Naive thymus-derived CD8-positive, alpha-beta T cell (primary cell): ENCODE data around the gene GPR87. TPM values are rescaled to one million over a fixed set of nuclear protein-coding genes. Genes with fewer than 3 reads are reported as not detected.

ENCODE experiments used
- ATAC-seq, 2 donors: fragments of 150-1000 bp; cut with Tn5 transposase in 1 of 2; sonication (Bioruptor Pico), chemical (Tn5 transposase) in 1 of 2; 1 replicate in 1 of 2; 2 replicates in 1 of 2; pipeline ENCODE4 v1.10.0; 2021; ENCODE audit warnings: mild to moderate bottlenecking in 2 of 2, moderate library complexity in 2 of 2
- POLR2A ChIA-PET: fragments of 350-600 bp; sonication (Branson Sonifier 250); formaldehyde crosslinking; loops from one replicate; lab custom pipeline; 2021; ENCODE audit warnings: antibody characterized with exemption; lab: Charles Lee
- DNase-seq, 10 donors: peaks; one replicate each; pipeline versions ENCODE4 v3.0.0 to v3.0.0-alpha.2; 2020 to 2022
- H3K27ac Mint-ChIP-seq, 10 donors: one replicate each; pipeline ENCODE4 v1.8.0; 2020 to 2022; ENCODE audit warnings: mild to moderate bottlenecking in 10 of 10, mixed read lengths in 10 of 10, moderate library complexity in 4 of 10, inconsistent platforms in 1 of 10
- H3K27me3 Mint-ChIP-seq, 5 donors: one replicate each; pipeline ENCODE4 v1.8.0; 2021 to 2022; ENCODE audit warnings: mixed read lengths in 5 of 5
- H3K36me3 Mint-ChIP-seq, 3 donors: one replicate each; pipeline ENCODE4 v1.8.0; 2020 to 2022; ENCODE audit warnings: mixed read lengths in 3 of 3, mild to moderate bottlenecking in 2 of 3, inconsistent platforms in 1 of 3
- H3K4me1 Mint-ChIP-seq, 4 donors: one replicate each; pipeline ENCODE4 v1.8.0; 2021 to 2022; ENCODE audit warnings: mixed read lengths in 4 of 4
- H3K4me3 Mint-ChIP-seq, 10 donors: one replicate each; pipeline ENCODE4 v1.8.0; 2020 to 2022; ENCODE audit warnings: mild to moderate bottlenecking in 10 of 10, mixed read lengths in 10 of 10, moderate library complexity in 6 of 10, inconsistent platforms in 1 of 10
- H3K9me3 Mint-ChIP-seq, 9 donors: one replicate each; pipeline ENCODE4 v1.8.0; 2020 to 2022; ENCODE audit warnings: mixed read lengths in 9 of 9, mild to moderate bottlenecking in 3 of 9, inconsistent platforms in 1 of 9, moderate library complexity in 1 of 9
- polyA plus RNA-seq, 3 donors: library from polyadenylated mRNA; unstranded; fragments of 300-500 nt; fragmentation: Illumina TruSeq; gene quantifications; one replicate each; pipeline ENCODE4 v1.2.3, GENCODE V29; 2021
- total RNA-seq, 8 experiments: library from RNA in 2 of 8; stranded (reverse) in 2 of 8; gene quantifications; one replicate each; pipeline ENCODE4 v1.2.3 and lab custom pipeline; 2021 to 2026

The GPR87 gene
- total and polyA plus RNA-seq, 5 experiments from 2014 or later: not detected

DNA sequence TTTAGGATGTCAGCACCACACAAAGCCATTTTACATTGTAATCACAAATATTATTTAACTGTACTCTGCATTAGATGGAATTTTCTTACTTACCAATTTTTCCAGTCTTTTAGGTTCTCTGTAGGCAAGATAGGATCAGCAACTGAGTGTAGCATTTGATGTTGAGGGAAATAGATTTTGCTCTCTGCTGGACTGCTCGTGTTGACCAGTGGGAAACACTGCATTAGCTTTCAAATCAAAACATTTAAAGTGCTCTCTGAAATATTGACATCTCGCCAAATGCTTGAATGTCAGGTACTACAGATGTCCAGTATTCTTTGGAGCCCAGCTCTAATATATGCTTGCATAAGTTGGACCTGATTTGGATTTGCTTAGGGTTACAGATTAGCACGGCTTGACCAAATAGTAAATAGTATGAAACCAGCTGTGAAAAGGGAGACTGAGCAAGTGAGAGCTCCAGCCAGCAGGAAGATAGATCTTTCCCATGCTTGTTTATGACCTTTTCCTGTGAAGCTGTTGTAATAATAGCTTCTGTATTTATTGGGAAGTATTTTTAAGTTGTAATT is 67.8 kb downstream of the GPR87 start:
- H3K27me3 Mint-ChIP-seq: no peaks in the 10 kb centered on the region
- H3K27ac Mint-ChIP-seq: no peak overlapping the region
- POLR2A ChIA-PET: no interaction called here
- no peak for ATAC-seq
- H3K4me1 Mint-ChIP-seq: no peaks in the 10 kb centered on the region
- no peaks in the 10 kb centered on the region for H3K36me3 Mint-ChIP-seq
- H3K4me3 Mint-ChIP-seq: no peak overlapping the region
- H3K9me3 Mint-ChIP-seq: peaks cover 0 to 6% (median 0%) of the 10 kb centered on the region in 9 donors
- no peak for DNase-seq

Other genes with a start within 250 kb of the GPR87 start
- under 1 TPM; 0.29 to 0.66 TPM for gene MED12L, start 231.2 kb downstream of the GPR87 start, total RNA-seq
- gene MED12L, start 231.2 kb downstream of the GPR87 start, polyA plus RNA-seq: not detected
- 10 to 100 TPM; 35.5 to 39.3 TPM for gene GPR171, start 113.6 kb downstream of the GPR87 start, total RNA-seq
- 100 to 1,000 TPM in 2 of 3 donors, 10 to 100 TPM in 1; 69.3 to 123 (median 108) TPM for gene GPR171, start 113.6 kb downstream of the GPR87 start, polyA plus RNA-seq
- under 1 TPM in 1 of 2 experiments, not detected in 1; 0.21 TPM for gene P2RY14, start 38.3 kb downstream of the GPR87 start, total RNA-seq
- gene P2RY14, start 38.3 kb downstream of the GPR87 start, polyA plus RNA-seq: not detected
- not detected for gene P2RY13, start 12.7 kb upstream of the GPR87 start, total RNA-seq
- under 1 TPM in 2 of 3 donors, not detected in 1; 0.05 to 0.06 TPM for gene P2RY13, start 12.7 kb upstream of the GPR87 start, polyA plus RNA-seq
- gene P2RY12, start 67.9 kb upstream of the GPR87 start, total RNA-seq: not detected
- not detected for gene P2RY12, start 67.9 kb upstream of the GPR87 start, polyA plus RNA-seq
- gene IGSF10, start 144.2 kb upstream of the GPR87 start, total RNA-seq: not detected
- gene IGSF10, start 144.2 kb upstream of the GPR87 start, polyA plus RNA-seq: not detected